Glutamatergic neuron (in vitro differentiated cells): ENCODE measurements around the gene CPVL. TPM values are rescaled to one million over a fixed set of nuclear protein-coding genes. Genes with fewer than 3 reads are reported as not detected.

ENCODE experiments used
- DNase-seq: peaks from one replicate; pipeline ENCODE4 v3.0.0; 2022
- H3K27ac Mint-ChIP-seq: one replicate; pipeline ENCODE4 v1.8.0; 2020; ENCODE audit warnings: mild to moderate bottlenecking, mixed read lengths, inconsistent platforms; ENCODE audit not compliant: unreplicated experiment
- H3K27me3 Mint-ChIP-seq: one replicate; pipeline ENCODE4 v1.8.0; 2020; ENCODE audit warnings: mild to moderate bottlenecking, moderate library complexity, mixed read lengths, inconsistent platforms; ENCODE audit not compliant: unreplicated experiment
- H3K36me3 Mint-ChIP-seq: one replicate; pipeline ENCODE4 v1.8.0; 2020; ENCODE audit warnings: mild to moderate bottlenecking, mixed read lengths, inconsistent platforms; ENCODE audit not compliant: unreplicated experiment
- H3K4me1 Mint-ChIP-seq: one replicate; pipeline ENCODE4 v1.8.0; 2020; ENCODE audit warnings: mild to moderate bottlenecking, low read depth, mixed read lengths, inconsistent platforms; ENCODE audit not compliant: unreplicated experiment
- H3K4me3 Mint-ChIP-seq: one replicate; pipeline ENCODE4 v1.8.0; 2020; ENCODE audit warnings: mild to moderate bottlenecking, mixed read lengths, inconsistent platforms; ENCODE audit not compliant: unreplicated experiment
- H3K9me3 Mint-ChIP-seq: one replicate; pipeline ENCODE4 v1.8.0; 2020; ENCODE audit warnings: mild to moderate bottlenecking, moderate library complexity, mixed read lengths, inconsistent platforms; ENCODE audit not compliant: unreplicated experiment
- CTCF ChIP-seq: fragments of 200-600 bp; sonication (generic); IDR thresholded peaks from one replicate; pipeline ENCODE4 v1.5.0; 2021; ENCODE audit not compliant: partially characterized antibody, unreplicated experiment
- total RNA-seq: library from RNA; stranded (reverse); fragmentation: NEBNext Ultra II Directional; extraction: Animal tissue kit (Norgen Biotek cat#: 25700); gene quantifications from one replicate; pipeline ENCODE4 v1.2.1, GENCODE V29; 2021; ENCODE audit not compliant: unreplicated experiment

Gene CPVL
- total RNA-seq, 1 donor from 2014 or later = 20.3 TPM

DNA sequence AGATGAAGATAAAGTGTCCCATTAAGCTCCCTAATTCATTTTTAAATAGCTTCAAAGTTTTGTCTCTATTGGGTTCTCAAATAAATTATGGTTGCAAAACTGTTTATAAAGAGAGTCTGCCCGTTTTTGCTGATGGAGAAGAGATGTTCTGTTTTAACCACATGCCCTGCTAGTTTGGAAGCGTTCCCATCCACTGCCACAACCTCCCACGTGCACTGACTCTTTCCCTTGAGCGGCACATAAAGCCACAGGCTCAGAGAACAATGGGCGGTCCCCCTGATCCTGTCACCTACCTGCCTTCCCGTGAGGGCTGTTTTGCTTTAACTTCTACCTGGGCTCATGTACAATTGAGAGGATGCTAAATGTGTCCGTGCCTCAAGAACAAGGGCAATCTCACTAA is 65.5 kb downstream of the CPVL start:
- no peak overlapping the region for H3K4me3 Mint-ChIP-seq
- no peak overlapping the region for H3K27ac Mint-ChIP-seq
- no peak for TF ChIP-seq CTCF
- DNase-seq = no peak
- peaks cover 11% of the 10 kb centered on the region for H3K4me1 Mint-ChIP-seq
- no peaks in the 10 kb centered on the region for H3K36me3 Mint-ChIP-seq
- no peaks in the 10 kb centered on the region for H3K9me3 Mint-ChIP-seq
- no peaks in the 10 kb centered on the region for H3K27me3 Mint-ChIP-seq

DNA sequence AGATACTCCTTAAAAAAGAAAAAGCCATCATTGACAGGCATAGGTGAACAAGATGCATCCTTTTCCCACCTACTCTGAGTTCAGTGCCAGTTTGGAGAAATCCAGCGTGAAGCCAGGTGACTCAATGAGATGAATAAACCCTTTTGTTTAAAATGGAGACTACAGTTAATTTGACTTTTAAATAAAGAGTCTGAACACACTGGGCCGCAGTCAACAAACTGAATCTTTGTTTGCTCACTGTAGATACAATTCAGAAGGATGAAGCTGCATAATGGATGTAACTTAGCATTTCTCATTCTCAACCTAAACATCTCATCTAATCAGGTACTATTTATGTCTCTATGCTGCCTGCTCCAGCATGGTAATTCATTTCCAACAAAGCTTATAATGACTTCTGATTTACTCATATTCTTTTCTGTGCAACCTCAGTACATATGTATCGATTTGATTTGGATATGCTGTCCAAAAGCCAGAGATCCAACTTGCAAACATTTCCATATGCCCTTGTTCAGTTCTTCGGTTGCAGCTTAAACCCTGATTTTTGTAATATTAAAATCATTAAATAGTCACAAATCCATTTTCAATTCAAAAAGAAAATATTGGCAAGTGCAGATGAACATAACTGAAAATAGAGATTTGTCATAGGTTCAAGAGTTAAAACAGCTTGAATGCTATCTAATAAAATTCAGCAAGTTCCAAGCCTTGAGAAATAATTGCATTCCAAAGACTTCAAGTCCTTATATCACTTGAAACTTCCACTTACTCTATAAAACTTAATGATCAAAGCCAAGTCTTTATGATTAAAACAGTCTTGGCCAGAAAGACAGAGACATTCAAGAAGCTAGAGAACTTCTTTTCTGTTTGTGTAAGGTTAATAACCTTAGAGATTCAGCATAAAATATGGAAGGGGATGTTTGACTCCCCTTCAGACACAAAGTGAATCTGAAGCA is 67.8 kb downstream of the CPVL start:
- Mint-ChIP-seq H3K9me3 (no peaks in the 10 kb centered on the region), H3K4me3 (no peak overlapping the region), H3K27me3 (no peaks in the 10 kb centered on the region), H3K4me1 (peaks cover 9% of the 10 kb centered on the region), H3K27ac (no peak overlapping the region), H3K36me3 (no peaks in the 10 kb centered on the region)
- no peak for DNase-seq
- no peak for TF ChIP-seq CTCF

DNA sequence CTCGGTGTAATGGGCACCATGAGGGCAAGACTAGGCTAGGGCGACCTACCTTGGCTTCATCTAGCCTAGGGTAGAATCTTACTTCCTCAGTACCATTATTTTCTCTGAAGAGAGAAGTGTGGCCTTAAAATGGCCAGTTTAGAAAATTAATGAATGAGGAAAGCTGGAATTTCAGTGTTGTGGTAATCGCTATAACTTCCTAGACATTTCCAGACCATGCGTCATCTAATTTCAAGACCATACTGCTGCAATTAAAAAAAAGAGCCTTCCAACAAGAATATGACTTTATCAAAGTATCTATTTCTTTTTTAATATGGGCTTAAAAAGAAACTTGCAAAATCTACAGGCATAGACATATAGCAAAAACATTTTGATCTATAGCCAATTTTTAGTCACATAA is 68.5 kb downstream of the CPVL start:
- H3K27ac Mint-ChIP-seq = no peak overlapping the region
- H3K36me3 Mint-ChIP-seq = no peaks in the 10 kb centered on the region
- DNase-seq = no peak
- H3K4me3 Mint-ChIP-seq = no peak overlapping the region
- no peak for TF ChIP-seq CTCF
- H3K9me3 Mint-ChIP-seq = no peaks in the 10 kb centered on the region
- H3K27me3 Mint-ChIP-seq = no peaks in the 10 kb centered on the region
- peaks cover 14% of the 10 kb centered on the region for H3K4me1 Mint-ChIP-seq

- H3K4me3 Mint-ChIP-seq = no peak overlapping the region
These were observed 69.2 kb downstream of the CPVL start for GRCh38 chr7:29077176-29077575.

More at GRCh38 chr7:29077176-29077575, 69.2 kb downstream of the CPVL start:
- TF ChIP-seq CTCF = no peak
- H3K9me3 Mint-ChIP-seq = no peaks in the 10 kb centered on the region
- peaks cover 19% of the 10 kb centered on the region for H3K4me1 Mint-ChIP-seq
- no peak for DNase-seq
- peaks cover 1% of the 10 kb centered on the region for H3K27me3 Mint-ChIP-seq
- H3K27ac Mint-ChIP-seq = no peak overlapping the region
- no peaks in the 10 kb centered on the region for H3K36me3 Mint-ChIP-seq
